Cardiac muscle cell (in vitro differentiated cells and primary cell): ENCODE measurements around the gene ZFAND3. TPM values are rescaled to one million over a fixed set of nuclear protein-coding genes. Genes with fewer than 3 reads are reported as not detected.

ENCODE experiments used
- DNase-seq, 2 donors: peaks; one replicate each; pipeline versions ENCODE4 v3.0.0 to v3.0.0-alpha.2; 2010 to 2017; ENCODE audit warnings: low read depth in 1 of 2, low spot score in 1 of 2
- H3K27ac ChIP-seq: fragments of 200-600 bp; sonication (generic); 2 replicates; pipeline ENCODE4 v1.5.1; 2016
- H3K27me3 ChIP-seq: fragments of 200-600 bp; sonication (generic); 2 replicates; pipeline ENCODE4 v1.6.0; 2016; ENCODE audit warnings: control low read depth
- H3K36me3 ChIP-seq: fragments of 200-600 bp; sonication (generic); 2 replicates; pipeline ENCODE4 v1.5.1; 2016; ENCODE audit warnings: control low read depth
- H3K4me1 ChIP-seq: fragments of 200-600 bp; sonication (generic); 2 replicates; pipeline ENCODE4 v1.8.1; 2017; ENCODE audit warnings: low read depth, mild to moderate bottlenecking, mixed run types
- H3K4me3 ChIP-seq: fragments of 200-600 bp; sonication (generic); 2 replicates; pipeline ENCODE4 v1.5.1; 2016; ENCODE audit warnings: mild to moderate bottlenecking
- H3K9me3 ChIP-seq: fragments of 200-600 bp; sonication (generic); 2 replicates; pipeline ENCODE4 v1.5.1; 2017; ENCODE audit warnings: low read depth, mild to moderate bottlenecking, control low read depth
- polyA plus RNA-seq: library from polyadenylated mRNA; unstranded; fragments of >200 nt; fragmentation: Nextera tagmentation; extraction: Ambion mirVana; gene quantifications from 2 replicates; pipeline ENCODE4 v1.2.1, GENCODE V29; 2016
- total RNA-seq: library from RNA; depleted of rRNA; stranded (reverse); fragments of >200 nt; gene quantifications from 2 replicates; pipeline ENCODE4 v1.2.3, GENCODE V29; 2016
- TF ChIP-seq, protein P1 (sequence below): IDR thresholded peaks from 2 replicates; pipeline ENCODE4 v1.5.1; 2012; ENCODE audit warnings: low read depth, mild to moderate bottlenecking, low read length

Gene ZFAND3
- total and polyA plus RNA-seq, 2 experiments from 2014 or later, result 49.9 to 68.0 TPM

DNA sequence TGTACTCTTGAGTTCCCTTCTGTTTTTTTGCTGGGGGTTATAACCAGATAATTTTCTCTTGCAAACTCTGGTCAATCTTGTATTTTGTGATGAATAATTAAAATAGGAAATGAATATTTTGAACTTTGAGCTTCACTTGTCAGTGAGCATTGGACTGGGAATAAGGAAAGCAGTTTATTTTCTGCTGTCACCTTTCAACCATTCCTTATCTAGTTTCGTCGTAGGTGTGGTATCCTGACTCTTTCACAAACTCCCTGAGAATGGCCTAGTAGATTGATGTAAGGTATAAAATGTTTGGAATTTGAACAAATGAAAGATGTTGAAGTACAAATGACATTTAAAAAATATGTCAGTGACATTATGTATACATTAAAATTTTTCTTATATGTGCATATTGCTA lies 98.0 kb downstream of the ZFAND3 start:
- Histone ChIP-seq H3K27ac (no peak overlapping the region), H3K27me3 (no peaks in the 10 kb centered on the region)
- TF ChIP-seq, protein P1, sequence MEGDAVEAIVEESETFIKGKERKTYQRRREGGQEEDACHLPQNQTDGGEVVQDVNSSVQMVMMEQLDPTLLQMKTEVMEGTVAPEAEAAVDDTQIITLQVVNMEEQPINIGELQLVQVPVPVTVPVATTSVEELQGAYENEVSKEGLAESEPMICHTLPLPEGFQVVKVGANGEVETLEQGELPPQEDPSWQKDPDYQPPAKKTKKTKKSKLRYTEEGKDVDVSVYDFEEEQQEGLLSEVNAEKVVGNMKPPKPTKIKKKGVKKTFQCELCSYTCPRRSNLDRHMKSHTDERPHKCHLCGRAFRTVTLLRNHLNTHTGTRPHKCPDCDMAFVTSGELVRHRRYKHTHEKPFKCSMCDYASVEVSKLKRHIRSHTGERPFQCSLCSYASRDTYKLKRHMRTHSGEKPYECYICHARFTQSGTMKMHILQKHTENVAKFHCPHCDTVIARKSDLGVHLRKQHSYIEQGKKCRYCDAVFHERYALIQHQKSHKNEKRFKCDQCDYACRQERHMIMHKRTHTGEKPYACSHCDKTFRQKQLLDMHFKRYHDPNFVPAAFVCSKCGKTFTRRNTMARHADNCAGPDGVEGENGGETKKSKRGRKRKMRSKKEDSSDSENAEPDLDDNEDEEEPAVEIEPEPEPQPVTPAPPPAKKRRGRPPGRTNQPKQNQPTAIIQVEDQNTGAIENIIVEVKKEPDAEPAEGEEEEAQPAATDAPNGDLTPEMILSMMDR, result no peak

GRCh38 chr6:37919417-37920157 lies 100.1 kb downstream of the ZFAND3 start:
- no peak overlapping the region for H3K27ac ChIP-seq
- H3K4me1 ChIP-seq, result peaks cover 11% of the 10 kb centered on the region
- peak in 1 of 2 donors; percentile 70 for DNase-seq
- H3K4me3 ChIP-seq, result no peak overlapping the region
- no peaks in the 10 kb centered on the region for H3K9me3 ChIP-seq
- TF ChIP-seq, protein P1, result no peak
- no peaks in the 10 kb centered on the region for H3K27me3 ChIP-seq
- no peaks in the 10 kb centered on the region for H3K36me3 ChIP-seq

More for the DNA sequence above, 98.0 kb downstream of the ZFAND3 start:
- Histone ChIP-seq H3K36me3 (no peaks in the 10 kb centered on the region), H3K9me3 (no peaks in the 10 kb centered on the region), H3K4me1 (peaks cover 6% of the 10 kb centered on the region), H3K4me3 (no peak overlapping the region)
- DNase-seq, result no peak

DNA sequence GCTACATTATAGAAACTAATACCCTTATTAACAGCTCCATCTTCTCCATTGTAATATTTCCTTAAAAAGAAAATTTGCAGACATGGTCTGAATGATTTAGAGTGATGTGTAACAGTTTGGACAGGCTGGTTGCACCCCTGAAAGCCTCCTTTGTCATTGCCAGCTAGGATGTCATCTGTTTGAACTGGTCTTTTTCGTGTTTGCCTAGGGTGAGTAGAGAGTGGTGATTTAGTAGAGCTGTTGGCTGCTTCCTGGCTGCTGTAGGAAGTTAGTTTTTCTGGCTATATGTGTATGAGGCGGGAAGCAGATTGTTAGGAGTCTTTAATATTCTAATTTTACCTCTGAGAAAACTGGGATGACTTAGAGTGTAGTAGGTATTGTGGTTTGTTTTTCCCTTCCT lies 101.1 kb downstream of the ZFAND3 start:
- no peak overlapping the region for H3K27ac ChIP-seq
- TF ChIP-seq, protein P1, result no peak
- DNase-seq, result no peak

DNA sequence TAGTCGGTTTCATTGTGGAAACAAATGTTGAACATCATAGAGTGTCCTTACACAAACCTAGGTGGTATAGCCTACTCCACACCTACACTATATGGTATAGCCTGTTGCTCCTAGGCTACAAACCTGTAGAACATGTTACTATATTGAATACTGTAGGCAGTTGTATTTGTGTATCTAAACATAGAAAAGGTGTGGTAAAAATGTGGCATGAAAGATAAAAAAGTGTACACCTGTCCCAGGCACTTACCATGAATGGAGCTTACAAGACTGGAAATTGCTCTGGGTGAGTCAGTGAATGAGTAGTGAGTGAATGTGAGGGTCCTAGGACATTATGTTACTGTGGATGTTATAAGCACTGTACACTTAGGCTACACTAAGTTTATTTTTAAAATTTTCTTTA lies 103.0 kb downstream of the ZFAND3 start:
- H3K4me3 ChIP-seq, result no peak overlapping the region
- H3K27me3 ChIP-seq, result no peaks in the 10 kb centered on the region
- H3K9me3 ChIP-seq, result no peaks in the 10 kb centered on the region
- H3K27ac ChIP-seq, result no peak overlapping the region
- H3K36me3 ChIP-seq, result no peaks in the 10 kb centered on the region
- TF ChIP-seq, protein P1, result no peak
- no peak for DNase-seq
- H3K4me1 ChIP-seq, result peaks cover 7% of the 10 kb centered on the region

More for the DNA sequence above, 101.1 kb downstream of the ZFAND3 start:
- Histone ChIP-seq H3K36me3 (no peaks in the 10 kb centered on the region), H3K27me3 (no peaks in the 10 kb centered on the region), H3K4me3 (no peak overlapping the region), H3K9me3 (no peaks in the 10 kb centered on the region), H3K4me1 (peaks cover 11% of the 10 kb centered on the region)

- Histone ChIP-seq H3K4me1 (peaks cover 5% of the 10 kb centered on the region), H3K27me3 (no peaks in the 10 kb centered on the region), H3K4me3 (no peak overlapping the region), H3K27ac (no peak overlapping the region), H3K9me3 (no peaks in the 10 kb centered on the region), H3K36me3 (no peaks in the 10 kb centered on the region)
- TF ChIP-seq, protein P1, result no peak
- DNase-seq, result no peak
These were observed 104.0 kb downstream of the ZFAND3 start for GRCh38 chr6:37923514-37923913.
